ENCODE results near the gene ZCCHC24.

The ZCCHC24 gene

GRCh38 chr10:79434821-79435251, 10.6 kb downstream of the ZCCHC24 start:
- DNase-seq (ENCODE audit: low read depth): peak; percentile 76
- peak overlapping the region; percentile 45 for H3K4me3 ChIP-seq (ENCODE audit: low read length)
- no peak for TF ChIP-seq CTCF (conservative IDR thresholded peaks at IDR 0.05; ENCODE audit: low read length)

GRCh38 chr10:79434223-79434687, 11.2 kb downstream of the ZCCHC24 start:
- DNase-seq (ENCODE audit: low read depth): peak; percentile 27
- H3K4me3 ChIP-seq (ENCODE audit: low read length): no peak overlapping the region
- TF ChIP-seq CTCF (conservative IDR thresholded peaks at IDR 0.05; ENCODE audit: low read length): no peak

GRCh38 chr10:79433324-79434222, 11.9 kb downstream of the ZCCHC24 start:
- no peak for DNase-seq (ENCODE audit: low read depth)
- no peak overlapping the region for H3K4me3 ChIP-seq (ENCODE audit: low read length)
- no peak for TF ChIP-seq CTCF (conservative IDR thresholded peaks at IDR 0.05; ENCODE audit: low read length)

- DNase-seq (ENCODE audit: low read depth): peak; percentile 72
- H3K4me3 ChIP-seq (ENCODE audit: low read length): no peak overlapping the region
- TF ChIP-seq CTCF (conservative IDR thresholded peaks at IDR 0.05; ENCODE audit: low read length): no peak
These were observed 13.3 kb downstream of the ZCCHC24 start for GRCh38 chr10:79431891-79432831.

GRCh38 chr10:79431428-79431827, 14.0 kb downstream of the ZCCHC24 start:
- H3K4me3 ChIP-seq (ENCODE audit: low read length): no peak overlapping the region
- no peak for TF ChIP-seq CTCF (conservative IDR thresholded peaks at IDR 0.05; ENCODE audit: low read length)
- peak; percentile 58 for DNase-seq (ENCODE audit: low read depth)

- TF ChIP-seq CTCF (conservative IDR thresholded peaks at IDR 0.05; ENCODE audit: low read length): no peak
- no peak overlapping the region for H3K4me3 ChIP-seq (ENCODE audit: low read length)
- no peak for DNase-seq (ENCODE audit: low read depth)
These were observed 14.5 kb downstream of the ZCCHC24 start for GRCh38 chr10:79430936-79431335.
